DMS114 treated with DMSO at 0.1 percent for 48 hours (cell line): ENCODE data around the gene BATF2.

Experiments
- DNase-seq: peaks from one replicate; lab custom pipeline; 2025; ENCODE audit not compliant: unreplicated experiment; lab: John Stamatoyannopoulos, UW

BATF2 gene

GRCh38 chr11:64970731-64971151 is 26.0 kb downstream of the BATF2 start:
- DNase-seq, result no peak

GRCh38 chr11:64969209-64969608 is 27.6 kb downstream of the BATF2 start:
- no peak for DNase-seq

GRCh38 chr11:64967375-64967774 is 29.4 kb downstream of the BATF2 start:
- no peak for DNase-seq

GRCh38 chr11:64963072-64963631 is 33.6 kb downstream of the BATF2 start:
- DNase-seq, result no peak

- no peak for DNase-seq
Observed at GRCh38 chr11:64960719-64961118, 36.1 kb downstream of the BATF2 start.

GRCh38 chr11:64959498-64959897 is 37.3 kb downstream of the BATF2 start:
- no peak for DNase-seq

GRCh38 chr11:64954201-64954600 is 42.6 kb downstream of the BATF2 start:
- no peak for DNase-seq

GRCh38 chr11:64951529-64951928 is 45.2 kb downstream of the BATF2 start:
- no peak for DNase-seq

GRCh38 chr11:64947208-64947814 is 49.5 kb downstream of the BATF2 start:
- no peak for DNase-seq
